WERI-Rb-1 (cell line): ENCODE data around the gene LRP3.

ENCODE experiments used
- DNase-seq: peaks from one replicate; pipeline ENCODE4 v3.0.0-alpha.2; 2020
- H3K27ac ChIP-seq: fragments of 250-450 bp; sonication (Bioruptor Pico); 2 replicates; pipeline ENCODE4 v1.5.1; 2020; ENCODE audit warnings: mild to moderate bottlenecking, moderate library complexity
- H3K27me3 ChIP-seq: fragments of 250-450 bp; sonication (Bioruptor Pico); 2 replicates; pipeline ENCODE4 v1.5.1; 2021; ENCODE audit warnings: mild to moderate bottlenecking, low read depth, moderate library complexity; ENCODE audit not compliant: insufficient read depth, severe bottlenecking
- H3K36me3 ChIP-seq: fragments of 250-450 bp; sonication (Bioruptor Pico); 2 replicates; pipeline ENCODE4 v1.5.1; 2020; ENCODE audit warnings: mild to moderate bottlenecking, moderate library complexity
- H3K4me3 ChIP-seq: 2 replicates; pipeline ENCODE4 v1.5.1; 2011; ENCODE audit warnings: low read depth, mild to moderate bottlenecking, control low read depth, low read length
- H3K9me3 ChIP-seq: fragments of 250-450 bp; sonication (Bioruptor Pico); 2 replicates; pipeline ENCODE4 v1.5.1; 2021; ENCODE audit warnings: mild to moderate bottlenecking, moderate library complexity; ENCODE audit not compliant: severe bottlenecking
- TF ChIP-seq, protein P1 (sequence below): IDR thresholded peaks from 2 replicates; pipeline ENCODE4 v1.5.1; 2011; ENCODE audit warnings: low read depth, mild to moderate bottlenecking, control low read depth, inconsistent platforms, low read length

LRP3 gene

DNA sequence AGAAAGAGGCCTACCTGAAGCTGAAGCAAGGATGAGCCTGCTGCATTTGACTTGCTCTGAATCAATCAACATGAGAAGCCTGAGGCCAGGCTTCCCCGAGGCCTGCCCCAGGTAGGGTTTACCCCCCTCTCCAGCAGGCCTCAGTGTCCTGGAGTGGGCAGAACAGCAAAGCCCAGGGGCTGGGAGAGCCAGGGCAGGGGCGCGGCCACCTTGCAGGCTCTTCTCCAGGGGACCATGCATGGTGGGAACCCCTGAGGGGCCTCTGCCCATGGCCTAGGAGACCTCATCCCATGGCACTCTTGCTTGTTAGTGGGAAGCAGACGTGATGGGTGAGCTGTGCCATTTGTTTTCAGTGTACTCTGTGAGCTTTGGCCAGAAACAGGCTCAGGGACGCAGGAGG lies 19.9 kb upstream of the LRP3 start:
- no peak overlapping the region for H3K27ac ChIP-seq
- H3K9me3 ChIP-seq: no peaks in the 10 kb centered on the region
- H3K4me3 ChIP-seq: no peak overlapping the region
- H3K27me3 ChIP-seq: no peaks in the 10 kb centered on the region
- TF ChIP-seq, protein P1, sequence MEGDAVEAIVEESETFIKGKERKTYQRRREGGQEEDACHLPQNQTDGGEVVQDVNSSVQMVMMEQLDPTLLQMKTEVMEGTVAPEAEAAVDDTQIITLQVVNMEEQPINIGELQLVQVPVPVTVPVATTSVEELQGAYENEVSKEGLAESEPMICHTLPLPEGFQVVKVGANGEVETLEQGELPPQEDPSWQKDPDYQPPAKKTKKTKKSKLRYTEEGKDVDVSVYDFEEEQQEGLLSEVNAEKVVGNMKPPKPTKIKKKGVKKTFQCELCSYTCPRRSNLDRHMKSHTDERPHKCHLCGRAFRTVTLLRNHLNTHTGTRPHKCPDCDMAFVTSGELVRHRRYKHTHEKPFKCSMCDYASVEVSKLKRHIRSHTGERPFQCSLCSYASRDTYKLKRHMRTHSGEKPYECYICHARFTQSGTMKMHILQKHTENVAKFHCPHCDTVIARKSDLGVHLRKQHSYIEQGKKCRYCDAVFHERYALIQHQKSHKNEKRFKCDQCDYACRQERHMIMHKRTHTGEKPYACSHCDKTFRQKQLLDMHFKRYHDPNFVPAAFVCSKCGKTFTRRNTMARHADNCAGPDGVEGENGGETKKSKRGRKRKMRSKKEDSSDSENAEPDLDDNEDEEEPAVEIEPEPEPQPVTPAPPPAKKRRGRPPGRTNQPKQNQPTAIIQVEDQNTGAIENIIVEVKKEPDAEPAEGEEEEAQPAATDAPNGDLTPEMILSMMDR: no peak
- no peak for DNase-seq
- no peaks in the 10 kb centered on the region for H3K36me3 ChIP-seq

DNA sequence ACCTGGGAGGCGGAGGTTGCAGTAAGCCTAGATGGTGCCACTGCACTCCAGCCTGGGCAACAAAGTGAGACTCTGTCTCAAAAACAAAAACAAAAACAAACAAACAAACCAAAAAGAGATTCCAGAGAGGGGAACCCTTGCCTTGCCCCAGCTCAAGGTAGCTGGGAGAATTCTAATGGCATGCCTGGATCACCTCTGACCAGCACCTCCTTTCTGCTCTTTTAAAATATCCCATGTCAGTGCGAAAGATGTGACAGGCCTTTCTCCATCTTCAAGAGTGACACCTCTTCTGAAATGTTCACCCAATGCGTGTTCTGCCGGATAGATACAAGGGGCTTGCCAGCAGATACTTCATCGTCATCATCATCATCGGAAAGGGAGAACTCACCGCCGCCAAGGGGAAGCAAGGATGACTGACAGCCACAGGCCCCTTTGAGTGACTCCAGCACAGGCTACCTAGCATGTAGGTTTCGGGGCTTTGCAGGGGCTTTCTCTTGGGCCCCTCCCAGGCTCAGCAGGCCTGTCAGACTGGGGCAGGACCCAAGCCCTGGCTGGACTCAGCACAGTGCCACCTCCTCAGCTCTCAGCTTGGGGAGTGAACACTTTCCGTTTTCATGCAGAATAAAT lies 18.9 kb upstream of the LRP3 start:
- H3K36me3 ChIP-seq: no peaks in the 10 kb centered on the region
- no peaks in the 10 kb centered on the region for H3K9me3 ChIP-seq
- DNase-seq: no peak
- no peaks in the 10 kb centered on the region for H3K27me3 ChIP-seq
- TF ChIP-seq, protein P1: no peak
- no peak overlapping the region for H3K4me3 ChIP-seq
- no peak overlapping the region for H3K27ac ChIP-seq

DNA sequence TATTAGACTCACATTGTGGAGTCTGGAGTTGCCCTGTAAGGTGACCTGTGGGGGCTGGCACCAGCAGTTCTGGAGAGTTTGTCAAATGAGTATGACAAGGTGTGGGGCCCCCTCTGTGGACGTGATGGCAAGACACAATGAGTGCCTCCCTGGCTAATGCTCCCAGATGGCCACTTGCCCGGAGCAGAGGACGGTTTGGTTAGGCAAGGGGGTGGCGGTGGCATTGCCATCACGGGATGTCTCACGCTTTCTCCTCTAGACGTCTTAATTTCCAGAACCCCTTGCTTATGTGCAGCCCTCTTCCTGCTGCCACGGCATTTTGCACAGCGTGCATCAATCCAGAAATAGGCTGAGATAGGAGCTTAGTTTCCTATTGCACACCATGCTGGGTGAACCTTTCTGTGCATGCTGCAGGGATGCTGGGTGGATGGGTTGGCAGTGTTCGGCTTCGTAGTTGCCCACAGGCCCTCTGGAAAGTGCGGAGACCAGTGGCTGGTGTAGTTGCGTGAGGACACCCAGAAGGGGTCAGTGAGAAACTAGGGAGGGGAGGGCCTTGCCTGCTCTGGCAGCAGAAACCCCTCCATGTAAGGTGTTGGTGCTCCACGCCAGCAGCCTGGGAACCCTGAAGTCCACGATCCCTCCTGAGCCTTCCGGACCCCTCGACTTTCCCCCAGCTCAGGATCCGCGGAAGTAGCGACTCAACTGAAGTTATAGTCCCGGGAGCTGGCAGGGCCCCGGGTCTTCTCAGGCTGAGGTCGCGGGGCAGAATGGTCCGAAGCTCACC lies 18.1 kb upstream of the LRP3 start:
- H3K27me3 ChIP-seq: no peaks in the 10 kb centered on the region
- no peaks in the 10 kb centered on the region for H3K36me3 ChIP-seq
- H3K9me3 ChIP-seq: no peaks in the 10 kb centered on the region
- H3K4me3 ChIP-seq: peak overlapping the region; percentile 80
- peak overlapping the region; percentile 79 for H3K27ac ChIP-seq
- TF ChIP-seq, protein P1: peak; percentile 31; the same call in 1 of the 2 replicates
- DNase-seq: peak; percentile 59

DNA sequence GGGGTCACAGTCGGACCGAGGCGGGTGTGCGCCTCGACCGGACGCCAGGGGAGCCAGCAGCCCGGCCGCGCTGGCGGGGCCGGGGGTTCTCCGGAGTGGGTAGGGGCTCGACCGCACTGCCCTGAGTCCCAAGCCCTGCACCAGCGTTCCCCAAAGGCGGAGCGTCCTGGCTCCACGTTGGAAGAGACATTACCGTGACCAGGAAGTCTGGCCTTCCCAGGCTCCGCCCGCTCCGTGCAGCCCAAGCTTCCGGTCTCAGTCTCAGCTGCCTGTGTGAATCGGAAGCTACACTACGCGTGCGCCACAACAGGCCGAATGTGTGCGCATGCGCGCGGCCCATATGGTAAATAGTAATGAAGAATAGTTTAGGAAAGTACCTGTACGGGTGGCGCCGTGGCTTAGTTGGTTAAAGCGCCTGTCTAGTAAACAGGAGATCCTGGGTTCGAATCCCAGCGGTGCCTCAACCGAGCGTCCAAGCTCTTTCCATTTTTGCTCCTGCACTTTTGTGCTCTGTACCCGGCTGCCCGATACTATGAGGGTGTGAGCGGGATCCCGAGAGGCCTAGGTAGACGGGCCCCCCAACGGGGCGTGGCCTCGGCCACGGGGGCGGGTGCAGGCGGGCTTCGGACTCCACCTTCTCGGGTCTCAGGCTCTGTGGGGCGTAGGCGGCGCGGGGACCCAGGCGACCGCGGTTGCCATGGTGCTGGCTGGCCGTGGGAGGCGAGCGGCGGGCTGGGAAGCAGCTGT lies 17.3 kb upstream of the LRP3 start:
- peak overlapping the region; percentile 79 for H3K27ac ChIP-seq
- TF ChIP-seq, protein P1: no peak

DNA sequence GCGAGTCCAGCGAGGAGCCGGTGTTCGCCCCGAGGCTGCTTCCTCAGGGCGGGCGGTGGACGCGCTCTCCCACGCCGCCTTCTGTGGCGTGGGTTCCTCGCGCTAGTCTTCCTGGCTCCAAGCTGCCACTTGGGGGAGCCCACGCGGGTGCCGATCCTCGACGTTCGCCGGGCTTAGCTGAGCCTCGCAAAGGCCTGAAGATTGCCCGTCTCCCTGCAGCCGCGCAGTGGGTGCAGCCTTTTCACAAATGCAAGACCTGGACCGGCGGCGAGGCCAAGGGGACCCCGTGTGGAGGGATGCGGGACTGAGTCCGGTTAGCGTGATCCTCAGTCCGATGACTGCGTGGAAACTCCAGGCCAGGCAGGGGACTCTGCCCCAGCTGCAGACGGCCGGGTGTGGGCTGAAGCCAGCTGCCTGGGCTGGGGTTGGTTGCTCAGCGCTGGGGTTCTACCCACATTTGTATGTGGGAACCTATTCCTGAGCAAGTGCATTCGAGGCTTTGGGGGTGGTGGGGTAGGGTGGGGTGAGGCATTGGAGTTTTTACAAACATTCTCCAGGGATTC lies 16.6 kb upstream of the LRP3 start:
- Histone ChIP-seq H3K4me3 (peak overlapping the region; percentile 70), H3K36me3 (no peaks in the 10 kb centered on the region), H3K27ac (peak overlapping the region; percentile 54), H3K9me3 (no peaks in the 10 kb centered on the region), H3K27me3 (no peaks in the 10 kb centered on the region)
- TF ChIP-seq, protein P1: peak; percentile 52
- DNase-seq: peak; percentile 79

More for the DNA sequence above, 17.3 kb upstream of the LRP3 start:
- DNase-seq: peak; percentile 99
- Histone ChIP-seq H3K36me3 (no peaks in the 10 kb centered on the region), H3K9me3 (no peaks in the 10 kb centered on the region), H3K4me3 (peak overlapping the region; percentile 80), H3K27me3 (no peaks in the 10 kb centered on the region)
